Erythroblast (primary cell): ENCODE data around the gene TAS1R2.

ENCODE experiments used
- GATA1 ChIP-seq: IDR thresholded peaks from 2 replicates; pipeline ENCODE4 v1.6.1; 2011; ENCODE audit warnings: low read depth, mild to moderate bottlenecking, control low read depth, low read length, moderate library complexity
- POLR2A ChIP-seq: IDR thresholded peaks from 2 replicates; pipeline ENCODE4 v1.6.1; 2011; ENCODE audit warnings: mild to moderate bottlenecking, low read length

DNA sequence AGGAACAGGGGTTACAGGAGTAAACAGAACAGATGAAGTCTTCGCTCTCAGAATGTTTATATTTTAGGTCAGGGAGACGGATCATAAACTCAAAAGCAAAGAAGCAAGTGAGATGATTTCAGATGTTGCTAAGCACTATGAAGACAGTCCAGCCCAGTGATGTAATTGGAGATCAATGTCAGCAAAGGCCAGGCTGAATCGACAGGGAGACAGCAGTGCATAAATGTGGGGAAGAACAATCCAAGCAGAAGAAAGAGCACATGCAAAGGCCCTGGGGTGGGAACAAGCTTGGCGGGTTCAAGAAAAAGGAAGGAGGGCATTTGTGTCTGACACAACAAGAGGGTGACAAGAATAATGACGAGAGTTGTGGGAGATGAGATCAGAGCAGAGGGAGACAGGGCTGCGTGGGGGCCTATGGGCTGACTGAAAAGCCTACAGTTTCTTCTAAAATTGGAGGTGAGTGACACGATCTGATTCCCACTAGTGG lies 47.0 kb downstream of the TAS1R2 start:
- TF ChIP-seq POLR2A, result no peak
- no peak for TF ChIP-seq GATA1
